ENCODE measurements around the gene ARHGAP9. TPM values are rescaled to one million over a fixed set of nuclear protein-coding genes. Genes with fewer than 3 reads are reported as not detected.

The ARHGAP9 gene
- total RNA-seq, 4 donors from 2014 or later: 16.6 to 50.1 (median 24.7) TPM

GRCh38 chr12:57488402-57489156 is 8.9 kb upstream of the ARHGAP9 start:
- TF ChIP-seq CTCF (IDR thresholded peaks at IDR 0.05; ENCODE audit: low read depth): no peak

- no peak for TF ChIP-seq CTCF (IDR thresholded peaks at IDR 0.05; ENCODE audit: low read depth)
These were observed 8.1 kb upstream of the ARHGAP9 start, which contains the start of gene MARS1 for GRCh38 chr12:57487597-57488401. Gene MARS1 (plus strand): TSS chr12:57488068. CDS start chr12:57488091, 23 bp downstream.

- TF ChIP-seq CTCF (IDR thresholded peaks at IDR 0.05; ENCODE audit: low read depth): no peak
These were observed 7.5 kb upstream of the ARHGAP9 start for GRCh38 chr12:57487055-57487596.

- TF ChIP-seq CTCF (IDR thresholded peaks at IDR 0.05; ENCODE audit: low read depth): no peak
These were observed 6.0 kb upstream of the ARHGAP9 start for GRCh38 chr12:57485695-57486094.

GRCh38 chr12:57483466-57483865 is 3.8 kb upstream of the ARHGAP9 start:
- TF ChIP-seq CTCF (IDR thresholded peaks at IDR 0.05; ENCODE audit: low read depth): no peak

- no peak for TF ChIP-seq CTCF (IDR thresholded peaks at IDR 0.05; ENCODE audit: low read depth)
These were observed 2.0 kb upstream of the ARHGAP9 start for GRCh38 chr12:57481671-57482070.

- TF ChIP-seq CTCF (IDR thresholded peaks at IDR 0.05; ENCODE audit: low read depth): no peak
These were observed 657 bp downstream of the ARHGAP9 start for GRCh38 chr12:57479043-57479375.
